NCI-H1436 treated with DMSO at 0.1 percent for 48 hours (cell line): Measurements from ENCODE around the gene MYBL2.
"Not testable (repeated sequence)": the region's sequence is repeated elsewhere in the genome, so short reads cannot be mapped to it uniquely, and the experiment has no call there.

Source experiments
- DNase-seq: peaks from one replicate; lab custom pipeline; 2025; lab: John Stamatoyannopoulos, UW

Gene MYBL2

GRCh38 chr20:43666376-43667328 lies at the start of gene MYBL2:
MYBL2 (plus strand) TSS chr20:43667114; CDS start chr20:43667284, 170 bp downstream.
- DNase-seq = no peak

- no peak for DNase-seq
Observed at GRCh38 chr20:43631598-43631997, 35.3 kb upstream of the MYBL2 start.

- no peak for DNase-seq
Observed at GRCh38 chr20:43636429-43636828, 30.5 kb upstream of the MYBL2 start.

- DNase-seq = no peak
Observed at GRCh38 chr20:43642548-43642947, 24.4 kb upstream of the MYBL2 start.

GRCh38 chr20:43650997-43651525 lies 15.9 kb upstream of the MYBL2 start:
- DNase-seq = no peak

- DNase-seq = not testable (repeated sequence)
Observed at GRCh38 chr20:43651650-43652184, 15.2 kb upstream of the MYBL2 start.

GRCh38 chr20:43653966-43654365 lies 12.9 kb upstream of the MYBL2 start:
- DNase-seq = no peak

GRCh38 chr20:43655176-43655575 lies 11.7 kb upstream of the MYBL2 start:
- not testable (repeated sequence) for DNase-seq

GRCh38 chr20:43655937-43656336 lies 11.0 kb upstream of the MYBL2 start:
- DNase-seq = no peak

GRCh38 chr20:43658069-43658722 lies 8.7 kb upstream of the MYBL2 start:
- no peak for DNase-seq

- no peak for DNase-seq
Observed at GRCh38 chr20:43658723-43659419, 8.0 kb upstream of the MYBL2 start.

GRCh38 chr20:43662943-43663655 lies 3.8 kb upstream of the MYBL2 start:
- no peak for DNase-seq

GRCh38 chr20:43665466-43666176 lies 1.3 kb upstream of the MYBL2 start:
- no peak for DNase-seq

GRCh38 chr20:43667341-43668132 lies 623 bp downstream of the MYBL2 start:
- DNase-seq = peak; percentile 42

GRCh38 chr20:43669332-43669731 lies 2.4 kb downstream of the MYBL2 start:
- DNase-seq = no peak

GRCh38 chr20:43670423-43670822 lies 3.5 kb downstream of the MYBL2 start:
- no peak for DNase-seq

GRCh38 chr20:43676368-43676767 lies 9.5 kb downstream of the MYBL2 start:
- no peak for DNase-seq

- DNase-seq = no peak
Observed at GRCh38 chr20:43680981-43681380, 14.1 kb downstream of the MYBL2 start.

- no peak for DNase-seq
Observed at GRCh38 chr20:43681468-43681942, 14.6 kb downstream of the MYBL2 start.

GRCh38 chr20:43681991-43682410 lies 15.1 kb downstream of the MYBL2 start:
- no peak for DNase-seq
